ENCODE results near the gene SMCP.

DNA sequence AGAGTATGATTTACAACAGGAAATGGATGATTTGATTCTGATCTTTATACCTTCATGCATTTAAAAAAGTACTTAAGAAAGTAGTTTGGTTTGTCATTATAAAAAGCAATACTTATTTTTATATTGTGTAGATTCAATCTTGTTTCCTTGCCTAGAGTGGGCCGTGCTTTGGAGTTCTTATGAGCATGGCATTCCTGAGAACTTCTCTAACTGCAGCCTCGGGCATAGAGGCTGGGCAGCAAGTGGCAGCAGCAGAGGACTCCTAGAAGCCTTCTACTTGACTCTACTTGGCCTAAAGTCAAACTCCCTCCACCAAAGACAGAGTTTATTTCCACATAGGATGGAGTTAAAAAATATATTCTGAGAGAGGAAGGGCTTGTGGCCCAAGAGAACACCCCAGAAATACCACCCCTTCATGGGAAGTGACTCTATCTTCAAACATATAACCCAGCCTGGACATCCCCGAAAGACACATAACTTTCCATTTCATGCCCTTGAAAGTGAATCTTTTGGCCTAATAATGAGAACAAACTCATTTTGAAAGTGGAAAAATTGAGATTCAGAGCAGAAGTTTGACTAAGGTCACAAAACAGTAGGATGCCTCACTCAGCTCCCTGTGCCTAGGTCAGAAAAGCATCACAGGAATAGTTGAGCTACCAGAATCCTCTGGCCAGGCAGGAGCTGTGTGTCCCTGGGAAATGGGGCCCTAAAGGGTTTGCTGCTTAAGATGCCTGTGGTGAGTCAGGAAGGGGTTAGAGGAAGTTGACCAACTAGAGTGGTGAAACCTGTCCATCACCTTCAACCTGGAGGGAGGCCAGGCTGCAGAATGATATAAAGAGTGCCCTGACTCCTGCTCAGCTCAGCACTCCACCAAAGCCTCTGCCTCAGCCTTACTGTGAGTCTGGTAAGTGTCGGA is 29.8 kb downstream of the SMCP start, which contains the start of gene IVL:
- TF ChIP-seq, protein P1, sequence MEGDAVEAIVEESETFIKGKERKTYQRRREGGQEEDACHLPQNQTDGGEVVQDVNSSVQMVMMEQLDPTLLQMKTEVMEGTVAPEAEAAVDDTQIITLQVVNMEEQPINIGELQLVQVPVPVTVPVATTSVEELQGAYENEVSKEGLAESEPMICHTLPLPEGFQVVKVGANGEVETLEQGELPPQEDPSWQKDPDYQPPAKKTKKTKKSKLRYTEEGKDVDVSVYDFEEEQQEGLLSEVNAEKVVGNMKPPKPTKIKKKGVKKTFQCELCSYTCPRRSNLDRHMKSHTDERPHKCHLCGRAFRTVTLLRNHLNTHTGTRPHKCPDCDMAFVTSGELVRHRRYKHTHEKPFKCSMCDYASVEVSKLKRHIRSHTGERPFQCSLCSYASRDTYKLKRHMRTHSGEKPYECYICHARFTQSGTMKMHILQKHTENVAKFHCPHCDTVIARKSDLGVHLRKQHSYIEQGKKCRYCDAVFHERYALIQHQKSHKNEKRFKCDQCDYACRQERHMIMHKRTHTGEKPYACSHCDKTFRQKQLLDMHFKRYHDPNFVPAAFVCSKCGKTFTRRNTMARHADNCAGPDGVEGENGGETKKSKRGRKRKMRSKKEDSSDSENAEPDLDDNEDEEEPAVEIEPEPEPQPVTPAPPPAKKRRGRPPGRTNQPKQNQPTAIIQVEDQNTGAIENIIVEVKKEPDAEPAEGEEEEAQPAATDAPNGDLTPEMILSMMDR (IDR thresholded peaks at IDR 0.05) = no peak
- no peak for TF ChIP-seq EZH2 (IDR thresholded peaks at IDR 0.05; ENCODE audit: borderline replicate concordance, insufficient read depth, low read depth, low read length, poor library complexity, severe bottlenecking)
